SK-N-SH (cell line): ENCODE data around the gene KRTAP4-3.

Experiments used
- CTCF ChIP-seq: fragments of 200-600 bp; sonication (generic); IDR thresholded peaks from 2 replicates; pipeline ENCODE4 v1.6.1; 2017; ENCODE audit warnings: antibody characterized with exemption, mild to moderate bottlenecking, moderate library complexity
- EP300 ChIP-seq, 2 experiments: IDR thresholded peaks; 2 replicates each; pipeline versions ENCODE4 v1.4.0 to v1.6.1; 2012; ENCODE audit warnings: borderline replicate concordance in 1 of 2, low read depth in 1 of 2, low read length in 1 of 2
- FOXM1 ChIP-seq: IDR thresholded peaks from 2 replicates; pipeline ENCODE4 v1.4.0; 2012; ENCODE audit warnings: low read depth, mild to moderate bottlenecking
- GABPA ChIP-seq: IDR thresholded peaks from 2 replicates; pipeline ENCODE4 v1.4.0; 2012; ENCODE audit warnings: low read depth, mild to moderate bottlenecking
- MEF2A ChIP-seq: IDR thresholded peaks from 2 replicates; pipeline ENCODE4 v1.4.0; 2012; ENCODE audit warnings: low read depth, borderline replicate concordance
- MXI1 ChIP-seq: IDR thresholded peaks from 2 replicates; pipeline ENCODE4 v1.6.1; 2012; ENCODE audit warnings: mild to moderate bottlenecking, low read depth, low read length, improper control_type of control experiment
- RAD21 ChIP-seq: IDR thresholded peaks from 2 replicates; pipeline ENCODE4 v1.6.1; 2012; ENCODE audit warnings: mild to moderate bottlenecking, low read length
- RFX5 ChIP-seq: IDR thresholded peaks from 2 replicates; pipeline ENCODE4 v1.6.1; 2012; ENCODE audit warnings: mild to moderate bottlenecking, improper control_type of control experiment, low read length
- RXRA ChIP-seq: IDR thresholded peaks from 2 replicates; pipeline ENCODE4 v1.4.0; 2012; ENCODE audit warnings: low read depth, mild to moderate bottlenecking, borderline replicate concordance
- SIN3A ChIP-seq: IDR thresholded peaks from 2 replicates; pipeline ENCODE4 v1.6.1; 2012; ENCODE audit warnings: low read depth, mild to moderate bottlenecking, low read length, moderate library complexity, borderline replicate concordance
- SMC3 ChIP-seq: IDR thresholded peaks from 2 replicates; pipeline ENCODE4 v1.6.1; 2012; ENCODE audit warnings: low read depth, low read length, improper control_type of control experiment
- TF ChIP-seq, protein P1 (sequence below): fragments of 150-350 bp; IDR thresholded peaks from 2 replicates; pipeline ENCODE4 v1.6.1; 2017; ENCODE audit warnings: antibody characterized with exemption, low read length, low read depth, borderline replicate concordance
- TF ChIP-seq, protein P2 (sequence below): IDR thresholded peaks from 2 replicates; pipeline ENCODE4 v1.4.0; 2012; ENCODE audit warnings: low read depth
- TF ChIP-seq, protein P3 (sequence below): IDR thresholded peaks from 2 replicates; pipeline ENCODE4 v1.6.1; 2012; ENCODE audit warnings: mild to moderate bottlenecking, low read depth, low read length, moderate library complexity

DNA sequence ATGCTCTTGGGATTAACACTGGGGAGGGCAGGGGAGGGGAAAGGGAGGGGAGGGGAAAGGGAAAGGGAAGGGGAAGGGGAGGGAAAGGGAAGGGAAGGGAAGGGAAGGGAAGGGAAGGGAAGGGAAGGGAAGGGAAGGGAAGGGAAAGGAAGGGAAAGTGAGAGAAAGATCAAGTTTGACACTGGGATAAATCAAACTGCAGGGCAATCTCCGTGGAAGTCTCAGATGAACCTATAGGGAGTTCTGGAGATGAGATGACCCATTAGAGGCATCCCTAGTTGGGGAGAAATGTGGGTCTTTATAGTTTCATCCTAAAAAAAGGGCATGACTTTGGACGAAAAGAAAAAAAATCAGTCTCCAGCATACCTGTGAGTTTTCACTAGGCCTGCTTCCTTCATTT lies 46.3 kb downstream of the KRTAP4-3 start:
- TF ChIP-seq, protein P1, sequence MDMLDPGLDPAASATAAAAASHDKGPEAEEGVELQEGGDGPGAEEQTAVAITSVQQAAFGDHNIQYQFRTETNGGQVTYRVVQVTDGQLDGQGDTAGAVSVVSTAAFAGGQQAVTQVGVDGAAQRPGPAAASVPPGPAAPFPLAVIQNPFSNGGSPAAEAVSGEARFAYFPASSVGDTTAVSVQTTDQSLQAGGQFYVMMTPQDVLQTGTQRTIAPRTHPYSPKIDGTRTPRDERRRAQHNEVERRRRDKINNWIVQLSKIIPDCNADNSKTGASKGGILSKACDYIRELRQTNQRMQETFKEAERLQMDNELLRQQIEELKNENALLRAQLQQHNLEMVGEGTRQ, result no peak
- TF ChIP-seq CTCF, result no peak
- no peak for TF ChIP-seq RFX5
- TF ChIP-seq SMC3, result no peak
- TF ChIP-seq, protein P2, sequence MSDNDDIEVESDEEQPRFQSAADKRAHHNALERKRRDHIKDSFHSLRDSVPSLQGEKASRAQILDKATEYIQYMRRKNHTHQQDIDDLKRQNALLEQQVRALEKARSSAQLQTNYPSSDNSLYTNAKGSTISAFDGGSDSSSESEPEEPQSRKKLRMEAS, result no peak
- no peak for TF ChIP-seq MXI1
- no peak for TF ChIP-seq GABPA
- no peak for TF ChIP-seq MEF2A
- TF ChIP-seq FOXM1, result no peak
- TF ChIP-seq SIN3A, result no peak
- TF ChIP-seq EP300 (IDR thresholded peaks at IDR 0.05; ENCODE audit: borderline replicate concordance in 1 of 2, low read depth in 1 of 2, low read length in 1 of 2), result no peak
- TF ChIP-seq, protein P3, sequence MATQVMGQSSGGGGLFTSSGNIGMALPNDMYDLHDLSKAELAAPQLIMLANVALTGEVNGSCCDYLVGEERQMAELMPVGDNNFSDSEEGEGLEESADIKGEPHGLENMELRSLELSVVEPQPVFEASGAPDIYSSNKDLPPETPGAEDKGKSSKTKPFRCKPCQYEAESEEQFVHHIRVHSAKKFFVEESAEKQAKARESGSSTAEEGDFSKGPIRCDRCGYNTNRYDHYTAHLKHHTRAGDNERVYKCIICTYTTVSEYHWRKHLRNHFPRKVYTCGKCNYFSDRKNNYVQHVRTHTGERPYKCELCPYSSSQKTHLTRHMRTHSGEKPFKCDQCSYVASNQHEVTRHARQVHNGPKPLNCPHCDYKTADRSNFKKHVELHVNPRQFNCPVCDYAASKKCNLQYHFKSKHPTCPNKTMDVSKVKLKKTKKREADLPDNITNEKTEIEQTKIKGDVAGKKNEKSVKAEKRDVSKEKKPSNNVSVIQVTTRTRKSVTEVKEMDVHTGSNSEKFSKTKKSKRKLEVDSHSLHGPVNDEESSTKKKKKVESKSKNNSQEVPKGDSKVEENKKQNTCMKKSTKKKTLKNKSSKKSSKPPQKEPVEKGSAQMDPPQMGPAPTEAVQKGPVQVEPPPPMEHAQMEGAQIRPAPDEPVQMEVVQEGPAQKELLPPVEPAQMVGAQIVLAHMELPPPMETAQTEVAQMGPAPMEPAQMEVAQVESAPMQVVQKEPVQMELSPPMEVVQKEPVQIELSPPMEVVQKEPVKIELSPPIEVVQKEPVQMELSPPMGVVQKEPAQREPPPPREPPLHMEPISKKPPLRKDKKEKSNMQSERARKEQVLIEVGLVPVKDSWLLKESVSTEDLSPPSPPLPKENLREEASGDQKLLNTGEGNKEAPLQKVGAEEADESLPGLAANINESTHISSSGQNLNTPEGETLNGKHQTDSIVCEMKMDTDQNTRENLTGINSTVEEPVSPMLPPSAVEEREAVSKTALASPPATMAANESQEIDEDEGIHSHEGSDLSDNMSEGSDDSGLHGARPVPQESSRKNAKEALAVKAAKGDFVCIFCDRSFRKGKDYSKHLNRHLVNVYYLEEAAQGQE, result no peak
- no peak for TF ChIP-seq RXRA
- TF ChIP-seq RAD21, result no peak
